Caco-2 (cell line): ENCODE results near the gene PHF20. TPM values are rescaled to one million over a fixed set of nuclear protein-coding genes. Genes with fewer than 3 reads are reported as not detected.

Source experiments
- BruUV-seq: library from RNA; stranded (reverse); fragments of 400-500 nt; replicated peaks from 2 replicates; lab custom pipeline; 2021; lab: Mats Ljungman, UMichigan
- CTCF ChIA-PET: fragments of 300-600 bp; sonication (Branson Sonifier 250); formaldehyde crosslinking; loops from one replicate; lab custom pipeline; 2022; ENCODE audit warnings: antibody characterized with exemption; lab: Charles Lee
- POLR2A ChIA-PET: fragments of 300-600 bp; sonication (Branson Sonifier 250); formaldehyde crosslinking; loops from one replicate; lab custom pipeline; 2022; ENCODE audit warnings: antibody characterized with exemption; lab: Charles Lee
- DNase-seq, 2 experiments: peaks; one replicate each; pipeline versions ENCODE4 v3.0.0 to v3.0.0-alpha.2; 2020 to 2022
- H3K27me3 ChIP-seq: replicated peaks from 2 replicates; pipeline ENCODE4 v1.6.0; 2011; ENCODE audit warnings: low read length; ENCODE audit not compliant: control insufficient read depth, insufficient read depth
- H3K36me3 ChIP-seq: 2 replicates; pipeline ENCODE4 v1.5.1; 2011; ENCODE audit warnings: low read length; ENCODE audit not compliant: control insufficient read depth, insufficient read depth
- H3K4me1 ChIP-seq: fragments of 250-450 bp; sonication (Bioruptor Pico); 2 replicates; pipeline ENCODE4 v1.5.1; 2020; ENCODE audit warnings: mild to moderate bottlenecking
- H3K4me3 ChIP-seq: 2 replicates; pipeline ENCODE4 v1.5.1; 2011; ENCODE audit warnings: low read depth, mild to moderate bottlenecking, control low read depth, low read length
- H3K9me3 ChIP-seq: fragments of 250-450 bp; sonication (Bioruptor Pico); 2 replicates; pipeline ENCODE4 v1.5.1; 2020; ENCODE audit warnings: mild to moderate bottlenecking, moderate library complexity
- H3K27ac Mint-ChIP-seq: one replicate; pipeline ENCODE4 v1.8.0; 2022; ENCODE audit warnings: mixed read lengths; ENCODE audit not compliant: unreplicated experiment
- H3K27me3 Mint-ChIP-seq: one replicate; pipeline ENCODE4 v1.8.0; 2022; ENCODE audit warnings: mixed read lengths; ENCODE audit not compliant: insufficient read depth, unreplicated experiment
- H3K36me3 Mint-ChIP-seq: one replicate; pipeline ENCODE4 v1.8.0; 2022; ENCODE audit warnings: mild to moderate bottlenecking, mixed read lengths; ENCODE audit not compliant: insufficient read depth, unreplicated experiment
- H3K4me1 Mint-ChIP-seq: one replicate; pipeline ENCODE4 v1.8.0; 2022; ENCODE audit warnings: low read depth, mixed read lengths; ENCODE audit not compliant: unreplicated experiment
- H3K4me3 Mint-ChIP-seq: one replicate; pipeline ENCODE4 v1.8.0; 2022; ENCODE audit warnings: mild to moderate bottlenecking, moderate library complexity, mixed read lengths; ENCODE audit not compliant: unreplicated experiment
- H3K9me3 Mint-ChIP-seq: one replicate; pipeline ENCODE4 v1.8.0; 2022; ENCODE audit warnings: mixed read lengths; ENCODE audit not compliant: unreplicated experiment
- intact Hi-C: fragments of 100-400 bp; cut with micrococcal nuclease; formaldehyde crosslinking; loops from one replicate; pipeline ENCODE4 v1.10.0; 2022; ENCODE audit not compliant: unreplicated experiment
- total RNA-seq: library from RNA; stranded (reverse); gene quantifications from 2 replicates; pipeline ENCODE4 v1.2.3, GENCODE V29; 2022
- TF ChIP-seq, protein P1 (sequence below), 2 experiments: fragments of 200-600 bp in 1 of 2; IDR thresholded peaks; 1 replicate in 1 of 2; 2 replicates in 1 of 2; pipeline versions ENCODE4 v1.5.1 to v1.8.0; 2011 to 2022; ENCODE audit warnings: antibody characterized with exemption in 1 of 2, control low read depth in 1 of 2, inconsistent platforms in 1 of 2, low read depth in 1 of 2, low read length in 1 of 2, mild to moderate bottlenecking in 1 of 2, moderate library complexity in 1 of 2; ENCODE audit not compliant: insufficient read depth in 1 of 2, severe bottlenecking in 1 of 2, unreplicated experiment in 1 of 2

PHF20 gene
- total RNA-seq, 1 experiment from 2014 or later, result 109 TPM

DNA sequence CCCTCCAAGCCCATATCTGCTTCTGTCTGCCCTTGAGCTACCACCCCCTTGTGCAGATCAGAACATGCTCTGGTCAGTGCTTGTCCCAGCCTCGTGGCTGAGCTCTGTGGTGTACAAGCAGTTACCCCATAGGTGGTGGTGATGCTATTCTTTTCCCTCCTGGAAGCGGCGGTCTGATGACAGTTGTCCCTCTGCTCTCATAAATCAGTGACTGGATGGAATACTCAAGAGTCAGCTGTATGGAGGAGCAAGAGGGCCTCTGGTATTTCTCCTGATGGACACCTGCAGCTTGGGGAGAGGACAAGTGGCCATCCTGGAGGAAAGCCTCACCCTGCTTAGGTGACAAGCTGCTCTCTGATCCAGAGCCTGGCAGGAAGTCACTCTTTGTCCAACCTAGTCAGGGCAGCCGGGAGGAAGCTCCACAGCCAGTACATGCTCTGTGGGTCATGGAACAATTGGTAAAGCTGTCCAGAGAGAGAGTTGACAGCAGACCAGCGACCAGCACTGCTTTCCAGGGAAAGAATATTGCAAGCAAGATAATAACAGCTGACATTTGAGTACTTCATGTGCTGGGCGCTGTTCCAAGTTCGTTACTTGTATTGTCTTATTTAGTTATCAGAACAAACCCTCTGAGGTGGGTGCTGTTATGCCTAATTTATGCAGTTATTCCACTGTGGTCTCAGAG, 135.3 kb downstream of the PHF20 start:
- CTCF ChIA-PET, result no interaction called here
- peaks cover 9% of the 10 kb centered on the region for H3K4me1 ChIP-seq
- H3K27me3 ChIP-seq, result no peaks in the 10 kb centered on the region
- no peaks in the 10 kb centered on the region for H3K9me3 ChIP-seq
- H3K27ac Mint-ChIP-seq, result no peak overlapping the region
- H3K9me3 Mint-ChIP-seq, result peaks cover 9% of the 10 kb centered on the region
- H3K36me3 ChIP-seq, result peaks cover 3% of the 10 kb centered on the region
- H3K4me1 Mint-ChIP-seq, result peaks cover 8% of the 10 kb centered on the region
- intact Hi-C loops, result no loop called here
- POLR2A ChIA-PET, result interaction anchor here (0.5 to 0.6 kb wide), 2 partner anchors 26 to 165 kb away, joined by 3 read pairs; no protein-coding TSS in a partner anchor
- no peak overlapping the region for H3K4me3 ChIP-seq
- H3K36me3 Mint-ChIP-seq, result peaks cover 42% of the 10 kb centered on the region
- BruUV-seq, result no TSS peak
- H3K27me3 Mint-ChIP-seq, result no peaks in the 10 kb centered on the region
- TF ChIP-seq, protein P1, sequence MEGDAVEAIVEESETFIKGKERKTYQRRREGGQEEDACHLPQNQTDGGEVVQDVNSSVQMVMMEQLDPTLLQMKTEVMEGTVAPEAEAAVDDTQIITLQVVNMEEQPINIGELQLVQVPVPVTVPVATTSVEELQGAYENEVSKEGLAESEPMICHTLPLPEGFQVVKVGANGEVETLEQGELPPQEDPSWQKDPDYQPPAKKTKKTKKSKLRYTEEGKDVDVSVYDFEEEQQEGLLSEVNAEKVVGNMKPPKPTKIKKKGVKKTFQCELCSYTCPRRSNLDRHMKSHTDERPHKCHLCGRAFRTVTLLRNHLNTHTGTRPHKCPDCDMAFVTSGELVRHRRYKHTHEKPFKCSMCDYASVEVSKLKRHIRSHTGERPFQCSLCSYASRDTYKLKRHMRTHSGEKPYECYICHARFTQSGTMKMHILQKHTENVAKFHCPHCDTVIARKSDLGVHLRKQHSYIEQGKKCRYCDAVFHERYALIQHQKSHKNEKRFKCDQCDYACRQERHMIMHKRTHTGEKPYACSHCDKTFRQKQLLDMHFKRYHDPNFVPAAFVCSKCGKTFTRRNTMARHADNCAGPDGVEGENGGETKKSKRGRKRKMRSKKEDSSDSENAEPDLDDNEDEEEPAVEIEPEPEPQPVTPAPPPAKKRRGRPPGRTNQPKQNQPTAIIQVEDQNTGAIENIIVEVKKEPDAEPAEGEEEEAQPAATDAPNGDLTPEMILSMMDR (IDR thresholded peaks at IDR 0.05; ENCODE audit: insufficient read depth in 1 of 2, low read depth in 1 of 2, low read length in 1 of 2, severe bottlenecking in 1 of 2, unreplicated experiment in 1 of 2), result no peak
- no peak for DNase-seq
- no peak overlapping the region for H3K4me3 Mint-ChIP-seq

DNA sequence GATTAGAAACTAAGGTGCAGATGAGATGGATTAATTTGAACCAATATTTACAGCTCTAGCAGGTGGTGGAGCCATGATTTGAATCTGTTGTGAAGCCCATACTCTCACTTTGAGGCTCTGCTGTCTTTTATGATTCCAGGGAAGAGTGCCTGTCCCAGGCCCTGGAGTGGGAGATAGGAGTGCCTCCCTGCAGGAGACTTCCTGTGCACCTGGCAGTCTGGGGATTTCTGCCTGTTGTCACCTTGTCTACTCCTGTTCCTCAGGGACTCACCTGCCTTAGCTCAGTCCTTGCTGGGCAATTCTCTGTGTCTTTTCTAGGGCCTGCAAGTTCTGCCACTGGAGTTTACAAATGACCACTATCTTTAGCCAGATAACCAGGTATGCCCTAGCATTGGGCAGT, 136.2 kb downstream of the PHF20 start:
- Mint-ChIP-seq H3K36me3 (peaks cover 44% of the 10 kb centered on the region), H3K4me1 (peaks cover 2% of the 10 kb centered on the region), H3K27me3 (no peaks in the 10 kb centered on the region), H3K9me3 (peaks cover 9% of the 10 kb centered on the region), H3K4me3 (no peak overlapping the region), H3K27ac (no peak overlapping the region)
- no peak for DNase-seq
- intact Hi-C loops, result no loop called here
- ChIA-PET POLR2A (no interaction called here), CTCF (no interaction called here)
- BruUV-seq, result no TSS peak
- 0 out of 2 replicates have a peak, but pooled peaks cover 4% of the 10 kb centered on the region for H3K4me1 ChIP-seq
- H3K36me3 ChIP-seq, result peaks cover 3% of the 10 kb centered on the region
- no peaks in the 10 kb centered on the region for H3K27me3 ChIP-seq
- H3K4me3 ChIP-seq, result no peak overlapping the region
- TF ChIP-seq, protein P1 (IDR thresholded peaks at IDR 0.05; ENCODE audit: insufficient read depth in 1 of 2, low read depth in 1 of 2, low read length in 1 of 2, severe bottlenecking in 1 of 2, unreplicated experiment in 1 of 2), result no peak
- H3K9me3 ChIP-seq, result no peaks in the 10 kb centered on the region

DNA sequence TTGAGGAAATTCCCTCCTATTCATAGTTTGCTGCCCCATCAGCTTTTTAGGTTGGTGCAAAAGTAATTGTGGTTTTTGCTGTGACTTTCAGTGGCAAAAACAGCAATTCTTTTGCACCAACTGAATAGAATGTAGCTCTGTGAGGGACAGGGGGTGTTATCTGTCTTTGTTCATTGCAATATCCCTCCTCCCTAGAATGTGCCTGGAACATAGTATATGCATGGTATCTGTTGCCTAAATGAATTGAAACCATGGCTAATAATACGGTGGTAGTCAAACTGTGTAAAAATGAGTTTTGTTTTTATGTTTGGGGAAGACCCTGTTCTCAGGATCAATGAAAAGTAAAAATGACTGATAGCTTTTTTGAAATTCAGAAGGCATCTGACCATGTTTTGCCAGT, 137.4 kb downstream of the PHF20 start:
- POLR2A ChIA-PET, result no interaction called here
- H3K9me3 Mint-ChIP-seq, result peaks cover 9% of the 10 kb centered on the region
- CTCF ChIA-PET, result no interaction called here

More for the DNA sequence above, 137.4 kb downstream of the PHF20 start:
- intact Hi-C loops, result no loop called here
- Histone ChIP-seq H3K9me3 (no peaks in the 10 kb centered on the region), H3K4me1 (no peaks in the 10 kb centered on the region), H3K36me3 (peaks cover 5% of the 10 kb centered on the region), H3K4me3 (no peak overlapping the region), H3K27me3 (no peaks in the 10 kb centered on the region)
- TF ChIP-seq, protein P1 (IDR thresholded peaks at IDR 0.05; ENCODE audit: insufficient read depth in 1 of 2, low read depth in 1 of 2, low read length in 1 of 2, severe bottlenecking in 1 of 2, unreplicated experiment in 1 of 2), result no peak
- no peak for DNase-seq
- peaks cover 44% of the 10 kb centered on the region for H3K36me3 Mint-ChIP-seq
- H3K27me3 Mint-ChIP-seq, result no peaks in the 10 kb centered on the region
- H3K27ac Mint-ChIP-seq, result no peak overlapping the region
- BruUV-seq, result no TSS peak
- H3K4me3 Mint-ChIP-seq, result no peak overlapping the region
- no peaks in the 10 kb centered on the region for H3K4me1 Mint-ChIP-seq
